Midbrain (tissue), 1 donor: ENCODE results near the gene WNT7A.

ENCODE experiments used
- DNase-seq: peaks from one replicate; lab custom pipeline; 2025; lab: John Stamatoyannopoulos, UW

Gene WNT7A

DNA sequence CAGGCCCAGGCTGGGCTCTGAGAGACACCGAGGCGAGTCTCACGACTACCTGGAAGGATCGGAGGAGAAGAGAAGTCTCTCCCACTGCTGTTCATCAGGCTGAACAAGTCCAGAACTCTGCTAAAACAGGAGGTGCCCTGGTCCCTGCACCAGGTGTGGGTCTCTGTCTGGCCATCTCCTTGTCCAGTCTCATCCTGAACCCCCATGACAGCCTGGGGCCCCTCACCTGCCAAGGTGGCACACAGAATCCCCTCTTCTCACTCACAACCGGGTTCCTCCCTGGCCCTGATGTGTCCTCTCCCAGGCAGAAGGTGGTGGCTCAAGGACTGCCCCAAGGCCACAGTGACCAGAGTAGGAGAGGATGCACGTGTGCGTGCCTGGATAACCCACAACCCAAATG lies 34.1 kb downstream of the WNT7A start:
- DNase-seq: no peak

GRCh38 chr3:13844911-13845310 lies 35.0 kb downstream of the WNT7A start:
- no peak for DNase-seq

DNA sequence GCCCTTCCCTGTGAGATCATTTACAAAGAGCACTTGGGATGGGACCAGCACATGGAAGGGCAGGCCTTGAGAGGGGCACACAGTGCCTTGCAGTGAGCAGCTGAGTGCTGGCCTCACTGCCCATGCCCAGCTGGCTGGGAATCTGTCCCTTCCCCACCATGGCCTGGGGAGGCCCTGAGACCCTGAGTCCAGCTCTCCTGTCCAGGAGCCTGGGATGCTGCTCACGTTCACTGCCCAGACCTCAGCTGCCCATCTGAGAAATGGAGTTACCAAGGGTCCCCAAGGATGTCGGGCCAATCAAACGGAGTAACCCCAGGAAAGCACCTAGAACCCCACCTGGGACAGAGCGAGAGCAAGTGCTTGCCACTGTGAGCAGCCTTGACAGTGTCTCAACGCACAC lies 35.6 kb downstream of the WNT7A start:
- DNase-seq: no peak

DNA sequence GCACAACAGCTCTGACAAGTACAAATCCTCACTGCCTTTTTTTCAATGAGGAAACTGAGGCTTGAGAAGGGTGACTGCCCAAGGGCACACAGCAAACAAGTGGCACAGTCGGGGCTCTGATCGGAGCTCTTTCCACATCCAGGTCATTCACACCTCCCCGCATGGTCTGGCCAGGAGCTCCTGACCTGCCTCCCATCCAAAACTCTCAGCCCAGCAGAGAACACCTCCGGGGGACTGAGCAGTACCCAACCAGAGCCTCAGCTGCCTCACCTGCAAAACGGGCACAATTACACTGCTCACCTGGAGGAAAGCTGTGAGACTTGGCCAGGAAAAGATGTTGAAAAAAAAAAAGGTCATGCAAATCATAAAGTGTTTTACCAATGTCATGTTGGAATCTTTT lies 36.5 kb downstream of the WNT7A start:
- no peak for DNase-seq

DNA sequence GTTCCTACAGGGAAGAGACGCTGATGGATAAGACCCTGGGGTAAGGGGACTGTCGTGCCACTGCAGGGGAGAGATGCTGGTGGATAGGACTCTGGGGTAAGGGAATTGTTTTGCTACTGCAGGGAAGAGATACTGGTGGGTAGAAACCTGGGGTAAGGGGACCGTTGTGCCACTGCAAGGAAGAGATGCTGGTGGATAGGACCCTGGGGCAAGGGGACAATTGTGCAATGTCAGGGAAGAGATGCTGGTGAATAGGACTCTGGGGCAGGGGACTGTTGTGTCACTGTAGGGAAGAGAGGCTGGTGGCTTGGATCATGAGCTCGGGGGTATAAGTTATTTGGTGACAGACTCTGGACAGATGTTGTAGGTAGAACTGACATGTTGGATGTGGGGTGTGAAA lies 37.6 kb downstream of the WNT7A start:
- no peak for DNase-seq

GRCh38 chr3:13841826-13842225 lies 38.0 kb downstream of the WNT7A start:
- no peak for DNase-seq

GRCh38 chr3:13841141-13841540 lies 38.7 kb downstream of the WNT7A start:
- no peak for DNase-seq

- no peak for DNase-seq
Measured at GRCh38 chr3:13840456-13840855, 39.4 kb downstream of the WNT7A start.

DNA sequence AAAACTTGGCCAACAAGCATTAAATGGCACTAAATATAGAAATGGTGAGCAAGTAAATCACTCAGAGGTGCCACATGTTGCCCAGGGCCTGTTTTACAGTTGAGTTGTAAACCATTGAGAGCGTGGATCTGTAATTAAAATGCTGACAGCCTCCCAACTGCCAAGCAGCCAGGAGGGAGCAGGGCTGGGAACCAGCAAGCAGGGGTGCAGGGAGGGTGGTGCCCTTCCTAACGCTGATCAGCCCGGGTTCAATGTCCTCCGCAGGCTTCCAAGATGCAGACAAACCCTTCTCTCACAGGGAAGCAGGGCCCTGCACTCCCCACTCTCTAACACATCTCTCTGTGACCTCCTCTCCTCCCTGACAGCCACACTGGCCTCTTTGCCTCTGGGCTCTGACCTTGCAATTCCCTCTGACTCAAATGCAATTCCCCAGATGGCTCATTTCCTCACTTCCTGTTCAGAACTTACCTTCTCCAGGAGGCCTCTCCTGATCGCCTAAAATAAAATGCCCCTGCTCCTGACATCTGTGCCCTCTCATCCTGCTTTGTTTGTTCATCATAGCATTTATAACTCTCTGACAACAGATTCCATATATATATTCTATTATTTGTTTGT lies 40.0 kb downstream of the WNT7A start:
- DNase-seq: no peak

GRCh38 chr3:13839253-13839652 lies 40.6 kb downstream of the WNT7A start:
- no peak for DNase-seq

DNA sequence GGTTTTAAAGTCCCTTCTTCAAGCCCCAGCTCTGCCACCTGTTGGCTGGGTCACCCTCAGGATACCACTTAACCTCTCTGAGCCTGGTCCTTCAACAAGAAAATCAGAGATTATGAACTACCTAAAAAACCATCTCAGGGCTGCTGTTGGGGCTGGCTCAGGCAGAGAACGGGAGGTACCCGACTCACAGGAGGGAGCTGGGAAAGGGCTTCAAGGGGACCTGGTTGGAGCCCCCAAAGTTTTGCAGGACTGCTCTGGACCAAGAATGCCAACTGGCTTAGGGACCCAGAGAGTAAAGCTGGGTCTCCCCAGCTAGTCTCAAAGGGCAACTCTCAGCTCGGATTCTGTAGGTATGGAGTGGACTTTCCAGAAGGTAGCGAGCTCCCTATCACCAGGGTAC lies 41.5 kb downstream of the WNT7A start:
- no peak for DNase-seq

DNA sequence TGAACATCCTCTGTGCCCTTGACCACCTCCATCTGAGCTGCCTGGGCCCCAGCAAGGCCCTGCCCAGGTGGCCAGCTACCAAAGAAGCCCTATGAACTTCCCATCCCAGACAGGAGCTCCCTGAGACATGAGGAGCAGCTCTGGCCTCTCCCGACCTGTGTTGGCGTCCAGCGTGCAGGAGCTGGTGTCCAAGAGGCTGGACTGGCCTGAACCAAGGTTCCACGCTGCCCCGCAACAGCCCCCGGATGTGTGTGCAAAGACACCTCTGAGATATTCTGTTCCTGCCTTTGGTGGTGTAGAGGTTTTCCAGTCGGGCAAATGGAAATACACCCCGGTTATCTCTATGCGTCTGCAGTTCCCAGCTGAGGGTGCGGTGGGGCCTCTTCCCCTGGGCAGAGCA lies 42.1 kb downstream of the WNT7A start:
- DNase-seq: no peak

GRCh38 chr3:13836658-13837587 lies 42.9 kb downstream of the WNT7A start:
- DNase-seq: no peak

GRCh38 chr3:13835246-13835645 lies 44.6 kb downstream of the WNT7A start:
- no peak for DNase-seq

- DNase-seq: no peak
Measured at GRCh38 chr3:13834258-13835035, 45.4 kb downstream of the WNT7A start.

- no peak for DNase-seq
Measured at GRCh38 chr3:13833506-13834257, 46.2 kb downstream of the WNT7A start.

DNA sequence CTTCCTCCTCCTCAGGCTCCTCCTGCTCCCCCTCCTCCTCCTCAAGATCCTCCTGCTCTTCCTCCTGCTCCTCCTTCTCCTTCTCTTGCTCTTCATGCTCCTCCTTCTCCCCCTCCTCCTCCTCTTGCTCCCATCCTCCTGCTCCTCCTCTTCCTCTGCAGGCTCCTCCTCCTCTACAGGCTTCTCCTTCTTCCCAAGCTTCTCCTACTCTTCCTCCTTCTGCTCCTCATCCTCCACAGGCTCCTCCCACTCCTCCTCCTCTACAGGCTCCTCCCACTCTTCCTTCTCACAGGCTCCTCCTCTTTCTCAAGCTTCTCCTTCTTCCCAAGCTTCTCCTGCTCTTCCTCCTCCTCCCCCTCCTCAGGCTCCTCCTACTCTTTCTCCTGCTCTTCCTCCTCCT lies 47.7 kb downstream of the WNT7A start:
- DNase-seq: no peak

GRCh38 chr3:13831386-13831996 lies 48.4 kb downstream of the WNT7A start:
- DNase-seq: no peak

DNA sequence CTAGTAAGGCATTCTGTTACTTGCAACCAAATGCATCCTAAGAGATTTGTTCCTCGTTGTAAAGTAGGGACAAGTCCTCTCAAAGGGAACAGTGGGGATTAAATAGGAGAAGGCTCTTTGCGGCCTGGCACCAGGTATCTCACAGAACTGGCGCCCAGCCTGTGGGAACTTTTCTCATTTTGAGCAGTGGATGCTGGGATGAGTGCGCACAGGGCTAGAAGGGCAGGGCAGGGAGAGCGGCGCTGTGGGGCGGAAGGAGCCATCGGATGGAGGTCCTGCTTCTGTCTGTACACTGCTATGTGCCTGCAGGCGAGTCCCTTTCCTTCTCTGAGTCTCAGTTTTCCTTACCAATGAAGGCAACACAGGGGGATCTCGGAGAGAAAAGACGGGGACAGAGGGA lies 50.6 kb downstream of the WNT7A start:
- no peak for DNase-seq

- no peak for DNase-seq
Measured at GRCh38 chr3:13828501-13829265, 51.2 kb downstream of the WNT7A start.

- DNase-seq: no peak
Measured at GRCh38 chr3:13827699-13828098, 52.2 kb downstream of the WNT7A start.
